ENCODE results near the gene ZNRF3. TPM values are rescaled to one million over a fixed set of nuclear protein-coding genes. Genes with fewer than 3 reads are reported as not detected.

Gene ZNRF3
- total RNA-seq, 4 donors from 2014 or later = 12.9 to 29.7 (median 21.9) TPM

DNA sequence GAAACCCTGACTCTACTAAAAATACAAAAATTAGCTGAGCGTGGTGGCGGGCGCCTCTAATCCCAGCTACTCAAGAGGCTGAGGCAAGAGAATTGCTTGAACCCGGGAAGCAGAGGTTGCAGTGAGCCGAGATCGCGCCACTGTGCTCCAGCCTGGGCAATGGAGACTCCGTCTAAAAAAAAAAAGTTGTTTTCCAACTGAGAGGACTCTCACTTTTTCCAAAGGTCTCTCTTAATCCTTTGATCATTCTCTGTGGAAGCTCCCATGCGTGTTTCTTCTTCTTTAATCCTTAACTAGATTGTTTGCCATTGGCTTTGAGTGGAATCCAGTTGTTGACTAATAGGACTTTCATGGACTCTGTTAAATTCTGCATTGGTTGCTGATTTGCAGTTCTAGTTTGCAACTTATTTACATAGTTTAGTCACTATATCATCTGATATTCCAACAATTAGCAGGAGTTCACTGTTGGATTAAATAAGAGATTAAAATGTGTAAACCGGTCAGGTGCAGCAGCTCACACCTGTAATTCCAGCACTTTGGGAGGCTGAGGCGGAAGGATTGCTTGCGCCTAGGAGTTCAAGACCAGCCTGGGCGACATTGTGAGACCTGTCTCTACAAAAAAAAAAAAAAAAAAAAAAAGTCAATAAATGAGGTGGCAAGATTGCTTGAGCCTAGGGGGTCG, 98.6 kb downstream of the ZNRF3 start:
- no peak for DNase-seq (ENCODE audit: extremely low spot score)
- Histone ChIP-seq H3K9me3 (no peaks in the 10 kb centered on the region), H3K27ac (replicated peaks in 1 of 4) (no peak overlapping the region), H3K4me1 (peaks cover 2 to 33% (median 28%) of the 10 kb centered on the region in 4 donors), H3K36me3 (peaks cover 0 to 1% (median under 1%) of the 10 kb centered on the region in 4 donors), H3K4me3 (no peak overlapping the region), H3K27me3 (no peaks in the 10 kb centered on the region)
- intact Hi-C loops (cut with DNase I) = no loop called here
- WGBS = 97% methylated on average over 14 of the region's 14 CpGs
- no peak for TF ChIP-seq EP300 (IDR thresholded peaks at IDR 0.05)
- TF ChIP-seq POLR2A (IDR thresholded peaks at IDR 0.05; ENCODE audit: low read depth) = no peak
- no peak for TF ChIP-seq POLR2AphosphoS5 (IDR thresholded peaks at IDR 0.05)
- TF ChIP-seq, protein P1, sequence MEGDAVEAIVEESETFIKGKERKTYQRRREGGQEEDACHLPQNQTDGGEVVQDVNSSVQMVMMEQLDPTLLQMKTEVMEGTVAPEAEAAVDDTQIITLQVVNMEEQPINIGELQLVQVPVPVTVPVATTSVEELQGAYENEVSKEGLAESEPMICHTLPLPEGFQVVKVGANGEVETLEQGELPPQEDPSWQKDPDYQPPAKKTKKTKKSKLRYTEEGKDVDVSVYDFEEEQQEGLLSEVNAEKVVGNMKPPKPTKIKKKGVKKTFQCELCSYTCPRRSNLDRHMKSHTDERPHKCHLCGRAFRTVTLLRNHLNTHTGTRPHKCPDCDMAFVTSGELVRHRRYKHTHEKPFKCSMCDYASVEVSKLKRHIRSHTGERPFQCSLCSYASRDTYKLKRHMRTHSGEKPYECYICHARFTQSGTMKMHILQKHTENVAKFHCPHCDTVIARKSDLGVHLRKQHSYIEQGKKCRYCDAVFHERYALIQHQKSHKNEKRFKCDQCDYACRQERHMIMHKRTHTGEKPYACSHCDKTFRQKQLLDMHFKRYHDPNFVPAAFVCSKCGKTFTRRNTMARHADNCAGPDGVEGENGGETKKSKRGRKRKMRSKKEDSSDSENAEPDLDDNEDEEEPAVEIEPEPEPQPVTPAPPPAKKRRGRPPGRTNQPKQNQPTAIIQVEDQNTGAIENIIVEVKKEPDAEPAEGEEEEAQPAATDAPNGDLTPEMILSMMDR (IDR thresholded peaks at IDR 0.05) = no peak

GRCh38 chr22:28983190-28983589, 99.8 kb downstream of the ZNRF3 start:
- Histone ChIP-seq H3K4me3 (no peak overlapping the region), H3K9me3 (no peaks in the 10 kb centered on the region), H3K27me3 (no peaks in the 10 kb centered on the region), H3K36me3 (peaks cover 0 to 10% (median 7%) of the 10 kb centered on the region in 4 donors), H3K27ac (replicated peaks in 1 of 4) (no peak overlapping the region), H3K4me1 (peaks cover 0 to 23% (median 19%) of the 10 kb centered on the region in 4 donors)
- WGBS = 97% methylated on average over 6 of the region's 7 CpGs
- intact Hi-C loops (cut with DNase I) = no loop called here
- TF ChIP-seq, protein P1 (IDR thresholded peaks at IDR 0.05) = no peak
- TF ChIP-seq POLR2A (IDR thresholded peaks at IDR 0.05; ENCODE audit: low read depth) = no peak
- TF ChIP-seq POLR2AphosphoS5 (IDR thresholded peaks at IDR 0.05) = no peak
- no peak for TF ChIP-seq EP300 (IDR thresholded peaks at IDR 0.05)
- no peak for DNase-seq (ENCODE audit: extremely low spot score)

GRCh38 chr22:28983788-28984441, 100.5 kb downstream of the ZNRF3 start:
- no peak for TF ChIP-seq EP300 (IDR thresholded peaks at IDR 0.05)
- TF ChIP-seq POLR2AphosphoS5 (IDR thresholded peaks at IDR 0.05) = no peak
- TF ChIP-seq, protein P1 (IDR thresholded peaks at IDR 0.05) = no peak
- no peak for TF ChIP-seq POLR2A (IDR thresholded peaks at IDR 0.05; ENCODE audit: low read depth)
- H3K36me3 ChIP-seq = peaks cover 0 to 15% (median 7%) of the 10 kb centered on the region in 4 donors
- 77% methylated on average over 4 of the region's 4 CpGs for WGBS
- no peak for DNase-seq (ENCODE audit: extremely low spot score)
- no peak overlapping the region for H3K4me3 ChIP-seq
- peaks cover 0 to 23% (median 19%) of the 10 kb centered on the region in 4 donors for H3K4me1 ChIP-seq
- intact Hi-C loops (cut with DNase I) = no loop called here
- no peak overlapping the region for H3K27ac ChIP-seq (replicated peaks in 1 of 4)
- no peaks in the 10 kb centered on the region for H3K9me3 ChIP-seq
- no peaks in the 10 kb centered on the region for H3K27me3 ChIP-seq

- Histone ChIP-seq H3K27me3 (no peaks in the 10 kb centered on the region), H3K4me1 (peaks cover 0 to 27% (median 25%) of the 10 kb centered on the region in 4 donors), H3K27ac (replicated peaks in 1 of 4) (no peak overlapping the region), H3K4me3 (no peak overlapping the region), H3K9me3 (no peaks in the 10 kb centered on the region), H3K36me3 (peaks cover 0 to 15% (median 7%) of the 10 kb centered on the region in 4 donors)
- TF ChIP-seq POLR2A (IDR thresholded peaks at IDR 0.05; ENCODE audit: low read depth) (no peak), EP300 (IDR thresholded peaks at IDR 0.05) (no peak), POLR2AphosphoS5 (IDR thresholded peaks at IDR 0.05) (no peak)
- TF ChIP-seq, protein P1 (IDR thresholded peaks at IDR 0.05) = no peak
- intact Hi-C loops (cut with DNase I) = no loop called here
- DNase-seq (ENCODE audit: extremely low spot score) = no peak
- 77% methylated on average over 6 of the region's 6 CpGs for WGBS
Measured at GRCh38 chr22:28984482-28985158, 101.2 kb downstream of the ZNRF3 start.
